Cerebellar cortex (tissue), 1 donor: ENCODE measurements around the gene HPS5.
"Not testable (repeated sequence)": the region's sequence is repeated elsewhere in the genome, so short reads cannot be mapped to it uniquely, and the experiment has no call there.

Experiments used
- DNase-seq: peaks from one replicate; pipeline ENCODE4 v3.0.0-alpha.2; 2015; ENCODE audit warnings: low spot score

The HPS5 gene

GRCh38 chr11:18321969-18322711, at the start of gene HPS5, which contains the start of gene GTF2H1:
Gene HPS5 (minus strand): TSS chr11:18322140. CDS start chr11:18317858, 4,282 bp downstream.
Gene GTF2H1 (plus strand): TSS chr11:18322567. CDS start chr11:18333075, 10,508 bp downstream.
- DNase-seq, result peak; percentile 98

DNA sequence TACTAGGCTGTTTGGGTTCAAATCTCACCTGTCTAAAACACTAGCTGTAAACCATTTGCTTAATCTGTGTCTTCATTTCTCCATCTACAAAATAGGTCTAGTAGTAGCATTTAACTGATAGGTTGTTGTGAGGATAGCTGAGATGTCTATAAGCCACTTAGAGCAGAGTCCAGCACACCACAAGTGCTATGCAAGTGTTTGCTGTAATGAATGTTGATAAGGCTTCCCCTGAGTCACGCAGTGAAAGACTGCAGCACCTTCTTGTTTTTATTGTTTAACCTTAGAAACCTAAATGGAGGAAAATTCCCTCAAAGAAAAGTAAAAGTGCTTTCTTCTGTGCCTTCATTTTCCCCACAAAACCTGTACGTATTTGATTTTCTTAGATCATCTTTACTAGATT, 49.3 kb upstream of the HPS5 start:
- no peak for DNase-seq

GRCh38 chr11:18369398-18369797, 47.5 kb upstream of the HPS5 start:
- DNase-seq, result no peak

DNA sequence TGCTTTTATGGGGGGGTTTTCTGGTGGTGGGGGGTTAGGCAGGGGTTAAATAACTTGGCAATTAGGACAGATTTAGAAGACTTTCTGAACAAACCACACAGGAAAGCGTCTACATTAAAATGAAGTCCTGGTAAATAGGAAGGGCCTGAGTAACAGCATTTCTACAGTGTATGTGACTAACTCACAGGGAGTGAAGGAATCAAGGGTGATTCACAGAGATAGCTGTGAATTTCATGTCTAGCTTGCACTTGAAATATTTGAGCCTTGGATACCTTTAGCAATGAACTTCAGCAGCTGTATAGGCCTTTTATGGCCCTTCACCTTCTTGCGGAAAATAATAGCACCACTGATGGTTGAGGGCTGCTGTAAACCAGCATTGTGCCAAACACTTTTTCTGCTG, 46.3 kb upstream of the HPS5 start:
- no peak for DNase-seq

GRCh38 chr11:18367431-18367830, 45.5 kb upstream of the HPS5 start:
- no peak for DNase-seq

- DNase-seq, result no peak
Observed at GRCh38 chr11:18366286-18366685, 44.3 kb upstream of the HPS5 start.

DNA sequence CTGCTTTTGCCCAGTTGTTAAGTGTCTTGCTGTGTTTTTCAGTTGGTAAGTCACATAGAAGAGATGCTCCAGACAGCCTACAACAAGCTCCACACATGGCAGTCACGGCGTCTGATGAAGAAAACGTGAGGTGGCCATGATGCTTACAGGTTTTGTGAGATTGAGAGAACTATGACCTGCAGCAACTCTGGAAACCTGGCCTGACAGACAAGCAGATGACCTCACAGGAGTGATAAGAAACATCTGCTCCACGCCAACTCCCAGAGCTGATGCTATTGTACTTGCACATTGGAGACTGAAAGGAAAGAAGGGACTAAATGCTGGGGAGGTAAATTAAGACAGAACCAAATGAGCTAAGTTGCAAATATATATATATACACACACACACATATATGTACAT, 43.8 kb upstream of the HPS5 start:
- no peak for DNase-seq

- DNase-seq, result no peak
Observed at GRCh38 chr11:18364495-18365073, 42.6 kb upstream of the HPS5 start.

- no peak for DNase-seq
Observed at GRCh38 chr11:18361154-18361553, 39.2 kb upstream of the HPS5 start.

DNA sequence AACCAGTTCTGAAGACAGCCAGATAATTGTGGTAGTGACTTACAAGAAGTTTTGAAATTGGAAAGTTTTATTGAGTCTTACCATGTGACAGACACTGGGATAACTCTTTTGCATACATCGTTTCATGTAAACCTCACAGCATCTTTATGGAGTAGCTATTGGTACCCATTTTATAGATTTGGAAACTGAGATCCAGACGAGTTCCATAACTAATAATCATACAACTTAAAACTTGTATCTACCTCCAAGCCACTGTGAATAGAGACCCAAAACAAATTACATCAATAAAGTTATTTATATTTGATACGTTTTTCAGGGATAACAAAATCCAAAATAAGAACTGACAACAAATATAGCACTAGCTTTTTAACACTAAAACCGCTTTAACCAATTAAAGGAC, 36.7 kb upstream of the HPS5 start:
- DNase-seq, result no peak

DNA sequence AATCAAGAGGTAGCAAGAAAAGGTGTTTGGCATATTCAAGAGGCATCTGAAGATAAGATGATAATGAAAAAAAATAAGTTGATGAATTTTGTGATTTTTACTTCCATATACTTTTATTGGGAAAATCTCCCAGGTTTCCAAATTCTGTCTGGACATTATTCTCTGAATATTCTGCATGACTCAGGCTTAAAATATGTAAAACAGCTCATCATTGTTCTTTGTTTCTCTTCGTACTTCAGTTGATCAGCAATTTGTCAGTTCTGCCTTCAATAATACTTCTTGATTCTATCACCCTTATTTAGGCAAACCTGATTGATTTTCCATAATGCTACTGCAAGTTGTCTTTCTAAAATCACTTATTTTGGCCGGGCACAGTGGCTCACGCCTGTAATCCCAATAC, 30.6 kb upstream of the HPS5 start:
- DNase-seq, result no peak

DNA sequence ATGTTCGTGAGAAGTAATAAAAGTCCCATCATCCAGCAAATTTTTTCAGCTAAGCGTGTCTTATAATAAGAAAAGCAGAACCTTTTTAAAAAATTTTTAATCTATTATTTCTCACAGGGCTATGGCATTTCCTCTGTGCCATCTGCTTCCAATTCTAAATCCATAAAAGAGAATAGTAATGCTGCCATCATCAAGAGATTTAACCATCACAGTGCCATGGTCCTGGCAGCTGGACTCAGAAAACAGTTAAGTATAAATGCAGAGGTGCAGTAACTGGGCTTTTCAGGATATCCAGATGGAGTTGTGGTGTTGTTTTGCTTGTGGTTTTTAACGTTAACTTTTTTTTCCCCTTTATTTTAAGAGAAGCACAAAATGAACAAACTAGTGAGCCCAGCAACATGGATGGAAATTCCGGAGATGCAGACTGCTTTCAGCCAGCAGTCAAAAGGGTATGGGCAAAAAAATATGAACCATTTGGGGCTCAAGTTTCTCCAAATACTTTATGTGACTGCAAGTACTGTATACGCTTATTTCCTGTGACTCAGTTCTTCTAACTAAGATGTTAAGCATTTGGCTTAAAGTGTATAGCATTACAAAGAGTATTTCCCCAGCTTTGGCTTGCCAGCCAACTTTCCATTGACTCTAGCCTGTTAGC, 25.7 kb upstream of the HPS5 start:
- DNase-seq, result no peak

- DNase-seq, result no peak
Observed at GRCh38 chr11:18332891-18333290, 11.0 kb upstream of the HPS5 start.

DNA sequence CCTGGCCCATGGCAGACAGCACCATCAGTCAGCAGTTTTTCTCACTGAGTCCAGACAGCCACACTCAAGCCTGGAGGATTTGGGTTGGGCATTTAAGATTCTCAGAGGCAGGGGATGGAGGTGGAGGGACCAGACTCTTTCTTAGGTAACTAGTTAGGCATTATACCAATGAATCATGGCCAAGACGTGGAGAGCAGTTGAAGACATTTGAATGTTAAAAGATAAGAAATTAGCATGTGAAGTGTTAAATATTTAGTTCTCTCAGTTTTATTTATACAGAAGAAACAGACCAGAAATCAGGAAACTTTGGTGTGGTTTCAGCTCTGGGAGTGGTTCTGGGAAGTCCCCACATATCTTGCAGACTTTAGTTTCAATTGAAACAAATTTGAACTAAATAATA, 10.4 kb upstream of the HPS5 start:
- no peak for DNase-seq

DNA sequence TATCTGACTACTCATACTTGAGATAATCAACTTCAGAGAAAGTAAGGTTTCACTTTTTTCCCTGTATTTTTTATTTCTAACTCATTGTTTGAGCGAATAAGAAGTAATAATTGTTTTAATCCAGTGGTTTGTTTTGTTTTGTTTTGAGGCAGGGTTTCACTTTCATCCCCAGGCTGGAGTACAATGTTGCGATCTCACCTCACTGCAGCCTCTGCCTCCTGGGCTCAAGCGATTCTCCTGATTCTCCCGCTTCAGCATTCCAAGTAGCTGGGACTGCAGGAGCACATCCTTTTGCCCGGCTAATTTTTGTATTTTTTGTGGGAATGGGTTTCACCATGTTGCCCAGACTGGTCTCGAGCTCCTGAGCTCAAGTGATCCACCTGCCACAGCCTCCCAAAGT, 9.0 kb upstream of the HPS5 start:
- DNase-seq, result no peak

DNA sequence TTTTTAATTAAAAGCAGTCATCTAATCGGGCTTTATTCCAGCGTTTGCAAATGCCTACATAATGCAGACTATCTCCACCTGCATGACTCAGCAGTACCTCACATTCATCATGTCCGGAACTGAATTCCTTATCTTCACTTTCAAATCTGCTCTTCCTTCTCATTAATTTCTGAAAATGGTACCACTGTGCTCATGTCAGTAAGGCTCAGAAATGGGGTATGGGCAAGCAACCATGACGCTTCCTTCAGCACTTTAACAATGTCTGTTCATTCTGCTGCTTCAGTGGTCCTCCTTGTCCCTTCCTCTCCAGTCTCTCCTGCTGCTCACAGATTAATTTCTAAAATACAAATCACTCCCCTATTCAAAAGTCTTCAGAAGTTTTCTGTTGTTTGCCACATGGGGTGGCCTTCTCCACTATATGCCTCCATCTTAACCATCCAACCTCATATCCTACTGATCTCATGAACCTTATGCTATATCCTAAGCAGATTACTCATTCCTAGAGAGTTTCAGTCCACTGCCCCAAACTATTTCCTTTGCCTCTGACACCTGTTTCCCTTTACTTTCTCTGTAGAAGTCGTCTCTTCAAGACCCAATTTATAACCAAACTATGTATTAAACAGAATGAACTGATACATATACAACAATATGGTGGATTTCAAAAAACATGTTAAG, 7.4 kb upstream of the HPS5 start:
- no peak for DNase-seq

- no peak for DNase-seq
Observed at GRCh38 chr11:18324381-18324780, 2.4 kb upstream of the HPS5 start.

GRCh38 chr11:18323881-18324280, 1.9 kb upstream of the HPS5 start:
- not testable (repeated sequence) for DNase-seq

GRCh38 chr11:18322818-18323570, 1.1 kb upstream of the HPS5 start:
- peak; percentile 16 for DNase-seq

GRCh38 chr11:18321578-18321968, 367 bp downstream of the HPS5 start:
- DNase-seq, result no peak

DNA sequence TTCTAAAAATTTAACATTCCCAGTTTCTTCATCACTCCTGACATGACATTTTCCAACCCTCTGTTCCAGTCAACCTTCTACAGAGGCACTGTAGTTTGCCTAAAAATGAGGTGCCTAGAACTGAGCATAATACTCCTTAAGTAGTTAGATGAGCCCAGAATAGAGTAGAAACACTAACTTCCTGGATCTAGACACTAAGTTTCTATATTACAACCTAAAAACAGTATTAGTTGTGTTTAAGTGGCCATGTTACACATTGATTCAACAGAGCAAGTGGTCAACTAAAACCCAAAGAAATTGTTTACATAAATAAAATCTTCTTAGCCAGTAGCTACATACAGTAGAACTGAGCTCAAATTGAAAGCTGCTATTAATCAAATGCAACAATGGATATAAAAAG, 1.3 kb downstream of the HPS5 start:
- DNase-seq, result no peak

DNA sequence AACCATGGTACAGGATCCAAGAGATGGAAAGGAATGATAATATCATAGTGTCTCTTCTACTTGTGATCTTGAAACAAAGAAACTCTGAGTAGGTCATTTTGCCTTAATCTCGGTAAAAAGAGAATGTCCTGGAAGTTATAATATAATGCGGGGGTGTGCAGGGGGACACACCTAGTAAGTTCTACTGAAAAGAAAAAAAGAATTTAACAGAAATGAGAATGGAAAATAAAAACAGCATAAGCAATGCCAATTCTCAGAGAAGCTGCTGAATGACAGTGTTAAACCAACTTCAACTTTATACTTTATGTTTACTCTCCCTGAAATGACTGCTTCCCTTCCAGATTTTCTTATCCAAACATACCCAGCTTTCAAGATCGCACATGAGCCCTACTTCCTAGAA, 2.0 kb downstream of the HPS5 start:
- no peak for DNase-seq
